HL-60/S4 treated with phorbol 12-myristate 13-acetate at 8.2 ng/mL for 4 days and 3 days (cell line): ENCODE data around the gene COX4I1.
"Not testable (repeated sequence)": the region's sequence is repeated elsewhere in the genome, so short reads cannot be mapped to it uniquely, and the experiment has no call there.

ENCODE experiments used
- in situ Hi-C: fragments of 300-500 bp; cut with MboI; formaldehyde crosslinking; loops from 2 replicates; pipeline ENCODE4 v1.15.0; 2022; ENCODE audit warnings: low sequenced_read_pairs

Gene COX4I1

GRCh38 chr16:85798283-85798776 lies 1.2 kb upstream of the COX4I1 start:
- in situ Hi-C loops = no loop called here

GRCh38 chr16:85798901-85799496 lies 496 bp upstream of the COX4I1 start:
- in situ Hi-C loops = no loop called here

DNA sequence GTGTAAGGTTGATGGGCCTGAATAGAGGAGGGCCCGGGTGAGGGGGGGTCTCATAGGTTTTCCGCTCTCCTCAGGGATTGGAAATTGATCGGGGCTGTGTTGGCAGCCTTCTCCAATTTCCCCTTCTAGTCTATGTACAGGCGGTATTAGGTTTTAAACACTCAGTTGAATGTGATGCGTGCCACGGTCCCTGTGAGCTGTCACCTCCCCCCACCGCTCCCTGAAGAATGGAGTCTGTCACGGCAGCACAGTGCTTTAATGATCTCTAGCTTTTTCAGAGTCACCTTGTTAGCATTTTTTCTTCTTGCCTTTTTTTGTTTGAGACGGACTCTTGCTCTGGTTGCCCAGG lies 800 bp downstream of the COX4I1 start:
- in situ Hi-C loops = no loop called here

DNA sequence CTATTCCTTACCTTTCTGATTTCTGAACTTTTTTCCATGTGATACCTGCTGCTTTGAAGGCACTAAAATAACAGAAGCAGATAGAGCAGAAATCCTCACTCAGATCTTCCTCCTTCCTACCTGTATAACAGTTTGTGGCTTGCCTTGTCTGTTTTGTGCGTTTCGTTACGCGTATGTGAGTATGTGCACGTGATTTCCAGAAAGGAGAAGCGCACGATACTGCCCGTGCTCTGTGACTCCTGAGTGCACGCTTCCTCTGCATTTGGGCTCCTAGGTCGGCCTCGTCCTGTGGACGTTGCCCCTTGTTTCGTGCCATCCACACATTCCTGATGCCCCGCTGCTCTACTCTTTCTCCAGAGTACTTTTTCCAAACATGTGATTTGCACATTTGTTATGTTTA lies 4.1 kb downstream of the COX4I1 start:
- in situ Hi-C loops = no loop called here

DNA sequence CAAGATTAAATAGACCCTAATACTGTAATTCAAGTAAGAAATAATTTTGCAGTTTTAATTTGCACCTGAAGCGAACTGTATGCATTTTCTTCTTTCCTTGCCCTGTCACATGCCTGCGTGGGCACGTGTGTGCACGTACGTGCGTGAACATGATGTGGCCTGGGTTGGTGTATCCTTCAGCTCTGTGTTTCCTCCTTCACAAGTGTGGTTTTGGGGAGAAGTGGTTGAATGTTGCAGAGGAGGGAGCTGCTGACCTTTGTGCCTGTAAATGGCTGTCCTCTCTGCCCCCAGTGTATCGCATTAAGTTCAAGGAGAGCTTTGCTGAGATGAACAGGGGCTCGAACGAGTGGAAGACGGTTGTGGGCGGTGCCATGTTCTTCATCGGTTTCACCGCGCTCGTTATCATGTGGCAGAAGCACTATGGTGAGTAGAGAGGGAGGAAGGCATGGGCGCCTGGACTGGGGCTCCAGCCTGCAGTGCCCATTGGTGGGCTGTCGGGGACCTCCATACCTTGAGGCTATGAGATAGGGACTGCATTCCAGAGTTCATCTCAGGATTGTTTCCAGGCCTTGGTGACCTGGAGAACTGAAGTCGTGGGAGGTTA lies 6.0 kb downstream of the COX4I1 start:
- in situ Hi-C loops = no loop called here

DNA sequence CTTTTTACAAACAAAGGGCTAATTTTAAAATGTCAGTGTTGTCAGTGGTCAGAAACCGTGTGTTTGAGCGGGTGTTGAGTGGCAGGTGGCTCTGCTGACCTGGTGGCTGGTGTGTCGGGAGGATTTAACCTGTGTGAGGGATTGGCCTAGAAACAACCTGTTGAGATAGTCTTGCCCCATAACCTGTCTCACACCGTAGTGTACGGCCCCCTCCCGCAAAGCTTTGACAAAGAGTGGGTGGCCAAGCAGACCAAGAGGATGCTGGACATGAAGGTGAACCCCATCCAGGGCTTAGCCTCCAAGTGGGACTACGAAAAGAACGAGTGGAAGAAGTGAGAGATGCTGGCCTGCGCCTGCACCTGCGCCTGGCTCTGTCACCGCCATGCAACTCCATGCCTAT lies 7.0 kb downstream of the COX4I1 start:
- in situ Hi-C loops = no loop called here

DNA sequence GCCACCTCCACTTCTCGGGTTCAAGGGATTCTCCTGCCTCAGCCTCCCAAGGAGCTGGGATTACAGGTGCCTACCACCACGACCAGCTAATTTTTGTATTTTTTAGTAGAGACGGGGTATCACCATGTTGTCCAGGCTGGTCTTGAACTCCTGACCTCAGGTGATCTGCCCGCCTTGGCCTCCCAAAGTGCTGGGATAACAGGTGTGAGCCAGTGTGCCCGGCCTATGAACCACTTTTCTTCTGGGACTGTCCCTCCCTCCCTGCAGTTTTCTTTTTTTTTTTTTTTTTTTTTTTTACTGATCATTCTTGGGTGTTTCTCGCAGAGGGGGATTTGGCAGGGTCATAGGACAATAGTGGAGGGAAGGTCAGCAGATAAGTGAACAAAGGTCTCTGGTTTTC lies 7.8 kb downstream of the COX4I1 start:
- in situ Hi-C loops = not testable (repeated sequence)

GRCh38 chr16:85808104-85808503 lies 8.6 kb downstream of the COX4I1 start:
- in situ Hi-C loops = not testable (repeated sequence)

DNA sequence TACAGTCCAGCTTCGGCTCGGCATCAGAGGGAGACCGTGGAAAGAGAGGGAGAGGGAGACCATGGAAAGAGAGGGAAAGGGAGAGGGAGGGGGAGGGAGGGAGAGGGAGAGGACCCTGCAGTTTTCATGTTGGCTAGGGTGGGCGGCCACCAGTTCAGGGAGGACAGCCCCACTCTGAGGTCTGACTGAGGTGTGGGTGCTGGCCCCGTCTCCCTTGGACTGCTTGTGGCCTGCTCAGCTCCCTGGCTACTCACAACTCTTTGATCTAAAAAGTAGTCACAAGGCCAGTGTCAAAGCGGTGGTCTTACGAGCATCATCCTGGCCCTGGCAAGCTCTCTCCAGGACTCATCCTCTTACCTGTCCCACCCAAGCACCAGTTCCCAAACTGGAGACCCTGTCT lies 9.4 kb downstream of the COX4I1 start:
- in situ Hi-C loops = no loop called here

- in situ Hi-C loops = loop anchor here (10.0 kb wide), 1 partner anchor 205 kb away; no protein-coding TSS in a partner anchor
Measured at GRCh38 chr16:85809645-85810044, 10.2 kb downstream of the COX4I1 start.

- in situ Hi-C loops = loop anchor here (10.0 kb wide), 1 partner anchor 205 kb away; no protein-coding TSS in a partner anchor
Measured at GRCh38 chr16:85810097-85810741, 10.7 kb downstream of the COX4I1 start.

DNA sequence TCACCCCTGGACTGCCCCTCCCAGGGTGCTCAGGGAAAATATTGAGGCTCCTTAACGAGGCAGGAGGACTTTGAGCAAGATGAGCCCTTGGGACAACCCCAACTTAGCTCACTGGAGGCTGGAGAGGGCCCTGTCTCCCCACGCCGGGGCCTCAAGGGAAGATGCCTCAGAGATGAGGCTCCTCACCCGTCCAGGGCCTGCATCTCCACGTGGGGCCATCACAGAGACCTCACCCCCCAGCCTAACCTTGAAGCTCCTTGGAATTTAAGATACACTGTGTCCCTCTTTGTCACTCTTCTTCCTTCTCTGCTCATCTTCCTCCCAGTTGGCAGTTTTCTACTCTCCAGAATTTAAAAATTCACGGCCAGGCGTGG lies 11.2 kb downstream of the COX4I1 start:
- in situ Hi-C loops = loop anchor here (10.0 kb wide), 1 partner anchor 204 kb away; no protein-coding TSS in a partner anchor

DNA sequence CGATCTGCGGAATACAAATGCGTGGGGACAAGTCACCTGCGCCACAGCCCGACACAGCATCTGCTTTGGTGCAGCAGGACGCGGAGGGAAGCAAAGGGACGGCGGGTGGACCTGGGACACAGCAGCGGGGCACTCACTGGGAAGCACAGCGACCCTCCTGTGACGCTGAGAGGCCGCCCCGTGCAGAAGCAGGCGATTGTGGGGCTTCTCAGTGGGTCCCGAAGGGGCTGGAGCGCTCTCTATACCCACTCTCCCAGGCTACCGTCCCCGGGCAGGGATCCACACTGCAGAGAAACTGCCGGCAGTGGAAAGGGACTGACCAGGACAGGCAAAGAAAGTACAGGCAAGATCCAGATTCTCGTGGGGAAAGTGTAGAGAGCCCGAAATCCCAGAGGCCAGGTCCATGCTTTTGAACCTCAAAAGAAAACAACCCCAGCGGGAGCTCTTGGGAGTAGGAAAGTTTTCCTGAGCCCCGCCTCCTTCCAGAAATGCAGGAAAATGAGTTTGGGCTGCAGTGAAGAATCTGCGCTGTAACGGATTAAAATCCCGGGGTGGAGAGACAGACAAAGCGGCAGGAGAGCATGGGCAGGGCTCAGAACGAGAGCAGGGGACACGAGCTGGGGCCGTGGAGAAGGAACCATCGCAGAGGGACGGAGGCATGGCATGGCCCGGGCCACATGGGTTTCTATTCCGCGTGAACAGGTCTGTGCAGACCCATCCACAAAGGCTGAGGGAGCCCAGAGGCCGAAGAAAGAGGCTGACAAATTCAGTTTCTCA lies 12.7 kb downstream of the COX4I1 start:
- in situ Hi-C loops = loop anchor here (10.0 kb wide), 1 partner anchor 203 kb away; no protein-coding TSS in a partner anchor

GRCh38 chr16:85812811-85813700 lies 13.6 kb downstream of the COX4I1 start:
- in situ Hi-C loops = loop anchor here (10.0 kb wide), 1 partner anchor 202 kb away; no protein-coding TSS in a partner anchor

DNA sequence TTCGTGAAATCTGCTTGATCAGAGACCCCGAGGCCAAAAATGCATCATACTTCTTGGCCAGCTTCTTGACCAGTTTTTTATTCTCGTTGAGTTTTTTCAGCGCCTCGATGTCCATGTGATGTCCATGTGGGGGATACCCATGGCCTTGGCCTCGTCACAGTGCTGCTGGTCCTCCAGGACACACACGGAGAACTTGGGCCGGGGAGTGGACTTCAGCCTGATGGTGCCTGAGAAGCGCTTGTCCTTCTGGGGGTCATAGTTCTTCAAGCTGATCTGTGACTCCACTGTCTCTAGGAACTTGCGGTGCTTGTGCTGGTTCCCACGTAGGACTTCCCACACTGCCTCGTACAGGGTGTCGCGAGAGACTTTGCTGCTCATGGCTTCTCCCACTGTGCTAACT lies 16.7 kb downstream of the COX4I1 start:
- in situ Hi-C loops = loop anchor here (10.0 kb wide), 1 partner anchor 199 kb away; no protein-coding TSS in a partner anchor

DNA sequence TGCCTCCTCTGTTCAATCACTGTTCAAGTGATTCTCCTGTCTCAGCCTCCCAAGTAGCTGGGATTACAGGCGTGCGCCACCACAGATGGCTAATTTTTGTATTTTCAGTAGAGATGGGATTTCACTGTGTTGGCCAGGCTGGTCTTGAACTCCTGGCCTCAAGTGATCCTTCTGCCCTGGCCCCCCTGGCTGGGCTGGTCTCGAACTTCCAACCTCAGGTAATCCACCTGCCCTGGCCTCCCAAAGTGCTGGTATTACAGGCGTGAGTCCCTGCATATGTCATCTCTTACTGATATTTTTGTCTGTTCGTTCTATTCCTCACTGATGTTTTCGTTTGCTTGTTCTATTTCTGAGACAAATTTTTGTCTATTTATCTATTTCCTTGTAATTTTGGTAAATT lies 17.7 kb downstream of the COX4I1 start:
- in situ Hi-C loops = loop anchor here (10.0 kb wide), 1 partner anchor 198 kb away; no protein-coding TSS in a partner anchor

- in situ Hi-C loops = loop anchor here (10.0 kb wide), 1 partner anchor 196 kb away; no protein-coding TSS in a partner anchor
Measured at GRCh38 chr16:85819245-85819644, 19.8 kb downstream of the COX4I1 start.

- in situ Hi-C loops = loop anchor here (10.0 kb wide), 2 partner anchors 165 to 195 kb away; no protein-coding TSS in a partner anchor
Measured at GRCh38 chr16:85819771-85820170, 20.3 kb downstream of the COX4I1 start.

DNA sequence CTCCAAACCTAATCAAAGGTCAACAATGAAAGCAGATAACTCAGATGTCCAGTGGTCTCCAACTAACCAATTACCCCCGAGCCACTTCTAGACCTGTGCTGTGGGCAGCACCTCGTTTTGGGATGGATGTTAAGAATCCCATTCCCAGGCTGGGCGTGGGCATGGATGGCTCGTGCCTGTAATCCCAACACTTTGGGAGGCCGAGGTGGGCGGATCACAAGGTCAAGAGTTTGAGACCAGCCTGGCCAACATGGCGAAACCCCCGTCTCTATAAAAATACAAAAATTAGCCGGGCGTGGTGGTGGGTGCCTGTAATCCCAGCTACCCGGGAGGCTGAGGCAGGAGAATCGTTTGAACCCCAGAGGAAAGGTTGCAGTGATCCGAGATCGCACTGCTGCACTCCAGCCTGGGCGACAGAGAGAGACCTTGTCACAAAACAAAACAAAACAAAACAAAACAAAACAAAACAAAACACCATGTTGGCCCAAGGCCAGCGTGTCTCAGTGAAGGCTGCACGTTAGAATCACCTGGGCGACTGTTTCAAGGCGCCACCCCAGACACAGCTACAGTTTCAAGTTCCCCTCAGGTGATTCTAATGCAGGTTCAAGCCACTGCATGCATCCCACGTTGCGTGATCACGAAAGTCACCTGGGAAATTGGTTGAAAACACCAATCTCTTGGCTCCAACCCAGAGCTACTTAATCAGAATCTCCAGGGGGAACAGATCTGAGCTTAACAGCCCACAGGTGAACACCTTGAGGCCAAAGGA lies 21.3 kb downstream of the COX4I1 start:
- in situ Hi-C loops = loop anchor here (10.0 kb wide), 1 partner anchor 164 kb away; no protein-coding TSS in a partner anchor
